Mesendoderm (in vitro differentiated cells): ENCODE results near the gene GNG7.
"Not testable (repeated sequence)": the region's sequence is repeated elsewhere in the genome, so short reads cannot be mapped to it uniquely, and the experiment has no call there.

ENCODE experiments used
- DNase-seq: peaks from one replicate; pipeline ENCODE4 v3.0.0; 2013
- H2AK5ac ChIP-seq: 2 replicates; pipeline ENCODE4 v1.6.1; 2013; ENCODE audit warnings: low read length, inconsistent platforms
- H2BK120ac ChIP-seq: 2 replicates; pipeline ENCODE4 v1.6.1; 2013; ENCODE audit warnings: low read depth, mild to moderate bottlenecking, low read length, moderate library complexity, mixed read lengths
- H2BK15ac ChIP-seq: replicated peaks from 2 replicates; pipeline ENCODE4 v1.6.1; 2013; ENCODE audit warnings: low read depth, mild to moderate bottlenecking, moderate library complexity
- H2BK5ac ChIP-seq: 2 replicates; pipeline ENCODE4 v1.6.1; 2013; ENCODE audit warnings: low read length, inconsistent platforms
- H3K18ac ChIP-seq: 2 replicates; pipeline ENCODE4 v1.6.1; 2013; ENCODE audit warnings: mild to moderate bottlenecking, low read length, mixed read lengths
- H3K23ac ChIP-seq: one replicate; pipeline ENCODE4 v1.6.1; 2013; ENCODE audit warnings: low read length
- H3K27ac ChIP-seq: 2 replicates; pipeline ENCODE4 v1.5.1; 2013; ENCODE audit warnings: low read depth, mild to moderate bottlenecking, inconsistent platforms, low read length, moderate library complexity
- H3K27me3 ChIP-seq: 2 replicates; pipeline ENCODE4 v1.6.1; 2013; ENCODE audit warnings: low read length, control low read depth, mild to moderate bottlenecking, inconsistent platforms; ENCODE audit not compliant: insufficient read depth, poor library complexity
- H3K36me3 ChIP-seq: 2 replicates; pipeline ENCODE4 v1.6.1; 2013; ENCODE audit warnings: low read length, inconsistent platforms; ENCODE audit not compliant: control insufficient read depth, insufficient read depth
- H3K4ac ChIP-seq: one replicate; pipeline ENCODE4 v1.6.1; 2013; ENCODE audit warnings: low read depth, mild to moderate bottlenecking, low read length, moderate library complexity
- H3K4me1 ChIP-seq: 2 replicates; pipeline ENCODE4 v1.6.1; 2013; ENCODE audit warnings: low read depth, low read length, inconsistent platforms; ENCODE audit not compliant: control insufficient read depth
- H3K4me2 ChIP-seq: 2 replicates; pipeline ENCODE4 v1.6.1; 2013; ENCODE audit warnings: low read length
- H3K4me3 ChIP-seq: 2 replicates; pipeline ENCODE4 v1.5.1; 2013; ENCODE audit warnings: mild to moderate bottlenecking, low read length
- H3K56ac ChIP-seq: one replicate; pipeline ENCODE4 v1.6.1; 2013; ENCODE audit warnings: low read length
- H3K79me1 ChIP-seq: 2 replicates; pipeline ENCODE4 v1.6.1; 2013; ENCODE audit warnings: low read length, inconsistent platforms
- H3K79me2 ChIP-seq: 2 replicates; pipeline ENCODE4 v1.6.1; 2013; ENCODE audit warnings: mild to moderate bottlenecking, low read length; ENCODE audit not compliant: control insufficient read depth, insufficient read depth
- H3K9ac ChIP-seq: 2 replicates; pipeline ENCODE4 v1.6.1; 2013; ENCODE audit warnings: low read length, inconsistent platforms
- H4K5ac ChIP-seq: one replicate; pipeline ENCODE4 v1.6.1; 2013; ENCODE audit warnings: low read length
- H4K8ac ChIP-seq: one replicate; pipeline ENCODE4 v1.6.1; 2013; ENCODE audit warnings: low read depth, mild to moderate bottlenecking, control low read depth, low read length, moderate library complexity
- WGBS: extraction: QIAGEN DNeasy Blood & Tissue Kit; methylation state at CpG from one replicate; pipeline ENCODE4 v1.1.7; 2013; ENCODE audit warnings: low lambda C conversion rate, missing lambda C conversion rate; ENCODE audit not compliant: insufficient coverage; ENCODE audit errors: extremely low coverage; 5-methylcytosine and 5-hydroxymethylcytosine counted together

GNG7 gene

GRCh38 chr19:2652504-2653099 lies 49.9 kb downstream of the GNG7 start:
- no peak for DNase-seq
- no peak overlapping the region for H2BK15ac ChIP-seq
- no peak overlapping the region for H3K23ac ChIP-seq
- H3K4me2 ChIP-seq: no peak overlapping the region
- no CpG with 5 or more reads among the region's 8 CpGs for WGBS
- no peaks in the 10 kb centered on the region for H3K79me1 ChIP-seq
- H4K8ac ChIP-seq: no peak overlapping the region
- H3K56ac ChIP-seq: no peak overlapping the region
- no peak overlapping the region for H2AK5ac ChIP-seq
- H3K9ac ChIP-seq: no peak overlapping the region
- H3K18ac ChIP-seq: no peak overlapping the region
- no peak overlapping the region for H2BK5ac ChIP-seq
- H3K4me3 ChIP-seq: no peak overlapping the region
- no peaks in the 10 kb centered on the region for H3K27me3 ChIP-seq
- no peaks in the 10 kb centered on the region for H3K79me2 ChIP-seq
- H2BK120ac ChIP-seq: no peak overlapping the region
- no peak overlapping the region for H3K4ac ChIP-seq
- no peak overlapping the region for H4K5ac ChIP-seq
- H3K36me3 ChIP-seq: no peaks in the 10 kb centered on the region
- H3K4me1 ChIP-seq: no peaks in the 10 kb centered on the region
- no peak overlapping the region for H3K27ac ChIP-seq

DNA sequence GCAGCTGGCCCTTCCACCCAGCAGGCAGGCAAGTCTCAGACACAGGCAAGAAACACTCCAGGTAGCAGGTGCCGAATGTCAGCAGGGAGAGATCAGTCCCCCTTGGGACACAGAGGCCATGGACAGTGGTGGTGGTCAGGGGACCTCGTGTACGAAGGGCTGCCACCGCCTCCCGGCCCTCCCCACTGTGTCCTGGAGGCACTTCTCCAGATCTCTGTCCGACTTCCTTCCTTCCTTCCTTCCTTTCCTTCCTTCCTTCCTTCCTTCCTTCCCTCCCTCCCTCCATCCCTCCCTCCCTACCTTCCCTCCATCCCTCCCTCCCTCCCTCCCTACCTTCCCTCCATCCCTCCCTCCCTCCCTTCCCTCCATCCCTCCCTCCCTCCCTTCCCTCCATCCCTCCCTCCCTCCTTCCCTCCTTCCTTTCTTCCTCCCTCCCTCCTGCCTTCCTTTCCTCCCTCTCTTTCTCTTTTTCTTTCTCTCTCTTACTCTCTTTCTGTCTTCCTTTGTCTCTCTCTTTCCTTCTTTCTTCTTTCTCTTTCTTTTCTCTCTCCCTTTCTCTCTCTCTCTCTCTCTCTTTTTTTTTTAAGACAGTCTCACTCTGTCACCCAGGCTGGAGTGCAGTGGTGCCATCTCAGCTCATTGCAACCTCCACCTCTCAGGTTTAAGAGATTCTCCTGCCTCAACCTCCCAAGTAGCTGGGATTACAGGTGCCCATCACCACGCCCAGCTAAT lies 51.3 kb downstream of the GNG7 start:
- H3K4me1 ChIP-seq, H3K27ac ChIP-seq, H3K56ac ChIP-seq, H3K79me1 ChIP-seq, H3K27me3 ChIP-seq, H3K36me3 ChIP-seq, H3K9ac ChIP-seq, H3K4me2 ChIP-seq, H3K4ac ChIP-seq, H3K79me2 ChIP-seq, H3K4me3 ChIP-seq, H2BK120ac ChIP-seq, H2AK5ac ChIP-seq, H4K8ac ChIP-seq, H2BK15ac ChIP-seq, DNase-seq, H3K23ac ChIP-seq, H3K18ac ChIP-seq, H2BK5ac ChIP-seq, H4K5ac ChIP-seq: not testable (repeated sequence)
- no CpG with 5 or more reads among the region's 7 CpGs for WGBS

DNA sequence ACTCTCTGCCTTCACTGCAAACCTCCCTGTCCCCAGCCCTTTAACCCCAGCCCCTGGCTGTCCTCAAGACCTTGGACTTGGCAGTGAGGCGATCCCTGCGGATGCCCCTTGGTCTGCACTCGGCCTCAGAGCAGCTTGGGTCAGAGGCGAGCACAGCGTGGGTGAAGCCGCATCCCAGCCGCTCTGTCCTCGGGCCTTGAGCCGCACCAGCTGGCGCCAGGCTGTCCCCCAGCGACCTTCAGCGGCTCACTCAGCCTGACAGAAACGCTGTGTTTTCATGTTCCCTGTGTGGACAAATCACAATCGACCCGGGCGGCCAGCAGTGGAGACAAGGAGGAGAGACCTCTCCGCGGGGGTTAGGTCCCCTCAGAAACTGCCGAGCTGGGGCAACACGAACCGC lies 52.0 kb downstream of the GNG7 start:
- WGBS: no CpG with 5 or more reads among the region's 21 CpGs

GRCh38 chr19:2648528-2648937 lies 54.0 kb downstream of the GNG7 start:
- Histone ChIP-seq H3K56ac (no peak overlapping the region), H2BK120ac (no peak overlapping the region)
- no CpG with 5 or more reads among the region's 4 CpGs for WGBS

More for the DNA sequence above, 52.0 kb downstream of the GNG7 start:
- H3K4ac ChIP-seq: no peak overlapping the region
- no peaks in the 10 kb centered on the region for H3K27me3 ChIP-seq
- H4K5ac ChIP-seq: no peak overlapping the region
- no peaks in the 10 kb centered on the region for H3K4me1 ChIP-seq
- H2BK15ac ChIP-seq: no peak overlapping the region
- H3K23ac ChIP-seq: no peak overlapping the region
- H3K36me3 ChIP-seq: no peaks in the 10 kb centered on the region
- H4K8ac ChIP-seq: no peak overlapping the region
- DNase-seq: no peak
- H3K4me3 ChIP-seq: no peak overlapping the region
- H2BK5ac ChIP-seq: no peak overlapping the region
- no peaks in the 10 kb centered on the region for H3K79me1 ChIP-seq
- H2BK120ac ChIP-seq: no peak overlapping the region
- H3K4me2 ChIP-seq: no peak overlapping the region
- H3K79me2 ChIP-seq: no peaks in the 10 kb centered on the region
- no peak overlapping the region for H2AK5ac ChIP-seq
- no peak overlapping the region for H3K27ac ChIP-seq
- H3K18ac ChIP-seq: no peak overlapping the region
- H3K9ac ChIP-seq: no peak overlapping the region
- H3K56ac ChIP-seq: no peak overlapping the region

DNA sequence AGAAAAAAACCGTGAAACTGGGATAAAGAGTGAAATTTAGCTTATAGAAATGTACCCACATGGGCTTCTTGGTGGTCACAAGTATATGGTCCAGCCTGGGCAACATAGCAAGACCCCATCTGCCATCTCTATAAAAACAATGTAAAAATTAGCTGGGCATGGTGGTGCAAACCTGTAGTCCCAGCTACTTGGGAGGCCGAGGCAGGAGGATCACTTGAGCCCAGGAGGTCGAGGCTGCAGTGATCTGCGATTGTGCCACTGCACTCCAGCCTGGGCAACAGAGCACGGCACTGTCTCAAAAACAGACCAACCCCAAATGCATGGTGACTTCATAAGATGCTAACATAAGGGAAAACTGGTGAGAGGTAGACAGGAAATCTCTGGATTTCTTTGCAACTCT lies 54.4 kb downstream of the GNG7 start:
- no peaks in the 10 kb centered on the region for H3K27me3 ChIP-seq
- no peak overlapping the region for H2BK120ac ChIP-seq
- H3K79me1 ChIP-seq: no peaks in the 10 kb centered on the region
- no peak overlapping the region for H2AK5ac ChIP-seq
- no peak overlapping the region for H4K8ac ChIP-seq
- H3K36me3 ChIP-seq: no peaks in the 10 kb centered on the region
- no peak overlapping the region for H2BK5ac ChIP-seq
- no peak overlapping the region for H4K5ac ChIP-seq
- no peak overlapping the region for H3K4me3 ChIP-seq
- H3K9ac ChIP-seq: no peak overlapping the region
- H2BK15ac ChIP-seq: no peak overlapping the region
- H3K4me1 ChIP-seq: no peaks in the 10 kb centered on the region
- WGBS: no CpG with 5 or more reads among the region's 5 CpGs
- H3K79me2 ChIP-seq: no peaks in the 10 kb centered on the region
- H3K18ac ChIP-seq: no peak overlapping the region
- no peak overlapping the region for H3K27ac ChIP-seq
- H3K4me2 ChIP-seq: no peak overlapping the region
- H3K56ac ChIP-seq: no peak overlapping the region
- no peak overlapping the region for H3K23ac ChIP-seq
- no peak overlapping the region for H3K4ac ChIP-seq
- DNase-seq: no peak

More at GRCh38 chr19:2648528-2648937, 54.0 kb downstream of the GNG7 start:
- Histone ChIP-seq H3K4me3 (no peak overlapping the region), H3K4ac (no peak overlapping the region), H3K4me1 (no peaks in the 10 kb centered on the region), H3K4me2 (no peak overlapping the region), H3K18ac (no peak overlapping the region), H3K27me3 (no peaks in the 10 kb centered on the region), H3K79me2 (no peaks in the 10 kb centered on the region), H2AK5ac (no peak overlapping the region), H3K9ac (no peak overlapping the region), H2BK5ac (no peak overlapping the region), H4K8ac (no peak overlapping the region), H3K79me1 (no peaks in the 10 kb centered on the region), H3K27ac (no peak overlapping the region), H3K36me3 (no peaks in the 10 kb centered on the region), H4K5ac (no peak overlapping the region), H2BK15ac (no peak overlapping the region), H3K23ac (no peak overlapping the region)
- peak; percentile 73 for DNase-seq
